HG03280 (cell line): ENCODE results near the gene VARS1.

Source experiments
- ATAC-seq: cut with Tn5 transposase; IDR thresholded peaks from one replicate; pipeline ENCODE4 v1.9.1; 2021; ENCODE audit warnings: mild to moderate bottlenecking, moderate library complexity; ENCODE audit not compliant: unreplicated experiment

Gene VARS1

DNA sequence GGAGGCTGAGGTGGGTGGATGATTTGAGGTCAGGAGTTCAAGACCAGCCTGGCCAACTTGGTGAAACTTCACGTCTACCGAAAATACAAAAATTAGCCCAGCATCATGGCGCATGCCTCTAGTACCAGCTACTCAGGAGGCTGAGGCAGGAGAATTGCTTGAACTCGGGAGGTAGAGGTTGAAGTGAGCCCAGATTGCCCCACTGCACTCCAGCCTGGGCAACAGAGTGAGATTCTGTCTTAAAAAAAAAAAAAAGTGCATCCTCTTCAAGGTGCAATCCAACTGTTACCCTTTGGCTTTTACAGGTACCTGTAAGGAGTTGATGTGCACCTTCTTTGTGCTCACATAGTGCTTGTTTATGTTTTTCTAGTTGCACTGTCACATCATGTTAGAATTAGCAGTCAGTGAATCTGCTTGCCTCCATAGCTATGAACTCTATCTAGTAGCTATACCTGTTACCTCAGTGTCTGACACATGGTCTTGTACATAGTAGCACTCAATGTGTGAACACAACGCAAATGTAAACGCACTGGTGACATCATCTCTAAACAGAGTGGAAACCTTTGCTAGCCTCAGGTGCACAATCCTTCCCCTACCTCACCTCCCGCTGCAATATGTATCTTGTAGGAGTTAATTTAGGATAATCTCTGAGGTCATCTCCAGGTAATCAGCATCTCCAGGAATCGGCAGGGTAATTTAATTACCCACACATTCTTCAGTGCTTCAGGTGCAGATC lies 46.1 kb downstream of the VARS1 start:
- ATAC-seq = no peak
